ENCODE data around the gene MOCOS.

DNA sequence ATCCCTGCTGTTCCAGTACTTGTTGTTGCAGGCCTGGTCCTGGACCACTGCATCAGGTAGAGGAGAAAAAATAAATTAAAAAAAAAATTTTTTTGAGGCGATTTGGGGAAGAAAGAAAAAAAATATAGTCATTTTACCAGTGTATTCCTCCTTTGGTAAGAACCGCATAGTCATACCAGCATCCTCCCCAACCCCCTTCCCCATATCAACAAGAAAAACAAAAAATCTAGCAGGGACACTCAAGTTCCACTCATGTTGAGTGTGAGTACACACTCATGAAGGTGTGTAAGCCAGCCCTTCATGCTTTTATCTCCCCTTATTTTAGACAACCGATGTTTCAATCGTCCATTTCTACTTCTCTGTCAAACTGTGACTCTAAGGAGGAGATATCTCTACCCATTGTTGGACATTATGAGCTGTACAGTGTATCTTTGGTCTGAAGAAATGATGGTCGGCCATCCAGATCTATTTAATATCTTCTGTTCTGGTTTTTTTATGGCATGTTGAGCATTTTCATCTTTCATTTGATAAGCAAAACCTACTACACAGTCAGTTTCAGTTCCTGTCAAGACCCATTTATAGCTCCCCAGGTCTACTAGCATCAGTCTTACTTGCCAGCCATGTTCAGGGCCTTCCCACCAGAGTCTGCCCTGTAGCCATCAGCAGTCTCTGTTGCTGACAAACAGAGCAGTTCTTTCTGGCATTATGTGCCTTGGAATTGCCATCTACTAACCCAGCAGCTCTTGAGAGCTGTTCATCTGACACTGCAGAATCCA, 37.6 kb upstream of the MOCOS start:
- TF ChIP-seq, protein P1, sequence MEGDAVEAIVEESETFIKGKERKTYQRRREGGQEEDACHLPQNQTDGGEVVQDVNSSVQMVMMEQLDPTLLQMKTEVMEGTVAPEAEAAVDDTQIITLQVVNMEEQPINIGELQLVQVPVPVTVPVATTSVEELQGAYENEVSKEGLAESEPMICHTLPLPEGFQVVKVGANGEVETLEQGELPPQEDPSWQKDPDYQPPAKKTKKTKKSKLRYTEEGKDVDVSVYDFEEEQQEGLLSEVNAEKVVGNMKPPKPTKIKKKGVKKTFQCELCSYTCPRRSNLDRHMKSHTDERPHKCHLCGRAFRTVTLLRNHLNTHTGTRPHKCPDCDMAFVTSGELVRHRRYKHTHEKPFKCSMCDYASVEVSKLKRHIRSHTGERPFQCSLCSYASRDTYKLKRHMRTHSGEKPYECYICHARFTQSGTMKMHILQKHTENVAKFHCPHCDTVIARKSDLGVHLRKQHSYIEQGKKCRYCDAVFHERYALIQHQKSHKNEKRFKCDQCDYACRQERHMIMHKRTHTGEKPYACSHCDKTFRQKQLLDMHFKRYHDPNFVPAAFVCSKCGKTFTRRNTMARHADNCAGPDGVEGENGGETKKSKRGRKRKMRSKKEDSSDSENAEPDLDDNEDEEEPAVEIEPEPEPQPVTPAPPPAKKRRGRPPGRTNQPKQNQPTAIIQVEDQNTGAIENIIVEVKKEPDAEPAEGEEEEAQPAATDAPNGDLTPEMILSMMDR (conservative IDR thresholded peaks at IDR 0.05; ENCODE audit: low read length) = no peak
- no peak for TF ChIP-seq EZH2phosphoT487 (IDR thresholded peaks at IDR 0.05; ENCODE audit: borderline replicate concordance, low read depth, low read length)
